NCI-H2171 treated with DMSO at 0.1 percent for 48 hours (cell line): Measurements from ENCODE around the gene ZMYND11.
A peak's percentile ranks its signal among the peaks of the same experiment; 100 is the strongest.

Experiments used
- DNase-seq: peaks from one replicate; lab custom pipeline; 2025; lab: John Stamatoyannopoulos, UW

Gene ZMYND11

DNA sequence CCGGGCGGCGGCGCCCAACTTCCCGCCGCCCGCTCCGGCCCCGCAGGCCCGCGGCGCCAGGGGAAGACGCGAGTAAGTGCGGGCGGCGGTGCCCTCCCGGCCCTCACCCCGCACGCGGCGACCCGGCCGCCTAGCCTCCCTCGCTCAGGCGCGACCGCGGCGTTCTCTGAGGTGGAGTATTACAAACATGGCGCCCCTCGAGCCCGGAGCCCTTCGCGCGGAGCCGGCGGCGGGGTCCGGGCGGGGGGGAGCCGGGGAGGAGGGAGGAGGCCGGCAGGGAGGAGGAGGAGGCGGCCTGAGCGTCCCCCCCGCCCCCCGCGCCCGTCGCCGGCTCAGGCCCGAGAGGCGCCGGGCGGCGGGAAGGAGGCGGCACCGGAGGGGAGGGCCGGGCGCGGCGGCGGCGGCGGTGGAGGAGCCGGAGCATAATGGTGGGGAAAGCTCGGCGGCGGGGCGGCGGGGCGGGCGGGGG, at the start of gene ZMYND11:
Gene ZMYND11, plus strand, starts transcription at position 324 of the 469 bp plus-strand sequence. CDS start 44,558 bp downstream, outside the sequence.
- peak; percentile 18 for DNase-seq

DNA sequence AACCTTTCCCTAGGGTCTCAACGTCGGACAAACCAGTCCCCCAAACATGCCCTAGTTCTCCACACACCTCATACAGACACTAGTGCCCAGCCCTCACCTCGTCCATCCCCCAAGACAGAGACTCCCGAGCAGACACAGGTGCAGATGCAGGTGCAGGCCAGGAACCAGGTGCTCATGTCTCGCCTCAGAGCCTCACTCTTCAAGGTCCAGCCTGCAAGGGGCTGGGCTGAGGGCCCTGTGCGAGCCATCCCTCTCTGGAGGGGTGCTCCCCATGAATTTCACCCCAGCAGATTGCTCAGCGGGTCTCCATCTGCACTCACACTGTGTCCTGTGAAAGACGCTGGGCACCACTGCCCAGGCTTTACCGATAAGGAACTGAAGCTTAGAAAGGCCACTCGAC, 49.2 kb upstream of the ZMYND11 start:
- no peak for DNase-seq

DNA sequence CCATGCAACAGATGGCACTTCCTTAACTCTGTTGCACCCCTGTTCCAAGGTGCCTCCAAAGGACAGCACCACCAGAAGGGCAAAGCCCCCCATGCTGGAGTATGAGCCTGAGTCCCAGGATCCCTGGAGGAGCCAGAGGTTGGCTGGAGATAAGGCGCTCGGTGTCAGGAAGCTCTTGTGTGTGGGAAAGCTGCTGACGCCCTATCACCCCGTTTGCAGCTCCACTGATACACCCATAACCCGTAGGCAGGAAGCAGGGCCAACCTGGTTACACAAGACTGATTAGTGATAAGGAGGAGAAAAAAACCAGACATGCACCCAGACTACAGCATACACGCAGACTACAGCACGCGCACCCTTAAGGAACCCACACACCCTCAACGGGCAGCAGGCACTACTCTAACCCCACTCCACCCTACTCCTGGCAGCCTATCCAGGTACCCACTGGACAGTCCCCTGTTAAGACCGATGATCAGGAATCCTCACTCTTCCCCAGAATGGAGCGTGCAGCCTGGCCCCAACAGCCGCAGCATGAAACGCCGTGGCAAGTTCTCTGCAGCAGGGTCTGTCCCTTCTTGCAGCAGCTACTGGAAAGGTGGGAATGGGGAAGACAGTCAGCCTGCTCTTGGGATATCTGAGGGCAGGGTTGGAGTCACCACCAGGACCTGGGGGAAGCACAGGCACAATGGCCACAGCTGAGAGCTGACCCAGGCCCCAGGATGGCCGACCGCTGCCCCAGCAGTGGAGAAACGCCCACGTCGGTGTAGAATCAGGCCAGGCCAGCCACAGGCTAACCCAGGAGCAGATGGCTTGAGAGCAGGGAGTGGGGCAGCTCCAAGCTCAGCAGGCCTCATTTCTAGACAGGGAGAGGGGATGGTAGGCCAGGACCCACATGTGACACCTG, 47.8 kb upstream of the ZMYND11 start:
- no peak for DNase-seq

DNA sequence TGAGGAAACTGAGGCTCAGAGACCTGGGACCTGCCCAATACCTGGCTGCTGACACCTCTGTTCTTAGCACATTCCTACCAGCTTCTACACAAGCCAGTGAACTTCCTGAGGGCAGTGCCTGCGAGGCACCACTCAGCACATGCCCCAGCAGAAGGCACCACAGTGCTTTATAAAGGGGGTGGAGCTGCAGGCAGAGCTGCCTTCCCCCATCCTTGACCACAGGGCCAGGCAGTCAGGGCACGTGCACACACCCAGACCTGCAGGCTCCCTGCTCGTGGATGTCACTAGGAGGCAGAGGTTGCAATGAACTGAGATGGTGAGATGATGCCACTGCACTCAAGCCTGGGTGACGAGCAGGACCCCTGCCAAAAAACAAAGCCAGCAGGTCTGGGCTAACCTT, 47.0 kb upstream of the ZMYND11 start:
- no peak for DNase-seq

GRCh38 chr10:89248-89647, 46.0 kb upstream of the ZMYND11 start:
- no peak for DNase-seq

GRCh38 chr10:90161-90560, 45.1 kb upstream of the ZMYND11 start:
- DNase-seq = no peak

- no peak for DNase-seq
Observed at GRCh38 chr10:91313-91712, 43.9 kb upstream of the ZMYND11 start.

- DNase-seq = no peak
Observed at GRCh38 chr10:92153-92552, 43.1 kb upstream of the ZMYND11 start.

DNA sequence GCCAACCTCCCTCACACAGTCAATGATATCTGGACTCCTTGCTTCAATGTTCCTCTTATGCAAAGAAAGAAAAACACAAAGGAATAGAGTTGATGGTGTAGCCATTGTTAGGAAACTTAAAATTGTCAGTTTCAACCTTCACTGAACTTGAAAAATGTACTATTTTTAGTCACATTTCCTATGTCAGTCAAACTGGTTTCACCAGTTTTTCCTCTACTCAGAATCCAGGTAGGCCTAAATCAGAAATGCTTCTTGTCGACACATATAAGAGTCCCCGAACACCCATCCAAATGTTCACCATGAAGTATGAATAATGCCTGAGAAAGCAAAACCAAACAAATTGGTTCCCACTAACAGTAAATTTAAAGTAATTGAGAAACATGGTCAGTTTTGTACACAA, 42.4 kb upstream of the ZMYND11 start:
- DNase-seq = no peak

- no peak for DNase-seq
Observed at GRCh38 chr10:94613-95012, 40.6 kb upstream of the ZMYND11 start.

GRCh38 chr10:95356-96115, 39.7 kb upstream of the ZMYND11 start:
- DNase-seq = no peak

GRCh38 chr10:96466-96865, 38.8 kb upstream of the ZMYND11 start:
- DNase-seq = no peak

DNA sequence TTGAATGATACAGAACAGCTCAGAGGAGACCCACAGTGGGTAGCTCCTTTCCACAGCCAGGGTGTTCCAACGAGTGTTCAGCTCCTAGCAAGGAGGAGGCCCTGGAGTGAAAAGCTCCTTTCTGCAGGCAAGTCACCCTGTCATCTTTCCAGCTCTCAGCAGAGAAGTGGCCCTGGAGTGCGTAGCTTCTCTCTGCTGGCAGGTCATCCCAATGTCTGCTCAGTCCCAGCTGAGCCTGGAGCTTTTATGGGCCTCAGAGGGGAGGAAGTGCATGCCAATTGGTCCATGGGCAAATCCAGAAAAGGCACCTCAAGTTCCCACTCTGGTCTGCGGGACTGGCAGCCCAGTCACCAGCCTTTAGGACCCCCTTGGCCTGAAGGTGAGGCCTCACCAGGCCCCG, 30.8 kb upstream of the ZMYND11 start:
- no peak for DNase-seq

GRCh38 chr10:104862-105565, 30.2 kb upstream of the ZMYND11 start:
- DNase-seq = peak; percentile 25

GRCh38 chr10:105806-106205, 29.4 kb upstream of the ZMYND11 start:
- DNase-seq = no peak

DNA sequence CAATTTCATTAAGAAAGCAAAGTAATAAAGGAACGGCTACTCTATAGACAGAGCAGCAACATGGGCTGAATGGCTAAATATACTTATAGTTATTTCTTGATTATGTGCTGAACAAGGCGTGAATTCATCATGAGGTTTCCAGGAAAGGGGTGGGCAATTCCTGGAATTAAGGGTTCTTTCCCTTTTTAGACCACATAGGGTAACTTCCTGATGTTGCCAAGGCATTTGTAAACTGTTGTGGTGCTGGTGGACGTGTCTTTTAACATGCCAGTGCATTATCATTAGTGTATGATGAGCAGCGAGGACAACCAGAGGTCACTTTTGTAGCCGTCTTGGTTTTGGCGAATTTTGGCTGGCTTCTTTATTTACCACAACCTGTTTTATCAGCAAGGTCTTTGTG, 28.5 kb upstream of the ZMYND11 start:
- no peak for DNase-seq

DNA sequence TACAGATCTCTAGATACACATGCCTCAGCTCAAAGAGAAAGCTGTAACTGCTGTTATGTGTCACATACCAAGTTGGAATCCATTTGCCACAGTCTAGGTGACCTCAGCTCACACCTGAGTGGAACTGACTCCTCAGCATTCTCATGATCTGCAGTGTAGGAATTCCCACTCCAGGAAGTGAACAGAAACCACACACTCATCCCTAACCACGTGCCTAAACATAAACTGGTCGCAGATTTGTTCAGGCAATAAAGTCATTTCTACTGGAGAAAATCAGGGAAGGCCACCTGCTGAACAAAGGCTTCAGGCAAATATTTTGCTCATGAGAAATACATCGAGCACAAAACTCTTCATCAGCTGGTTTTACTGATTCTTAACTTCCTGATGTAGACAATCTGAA, 23.0 kb upstream of the ZMYND11 start:
- no peak for DNase-seq

DNA sequence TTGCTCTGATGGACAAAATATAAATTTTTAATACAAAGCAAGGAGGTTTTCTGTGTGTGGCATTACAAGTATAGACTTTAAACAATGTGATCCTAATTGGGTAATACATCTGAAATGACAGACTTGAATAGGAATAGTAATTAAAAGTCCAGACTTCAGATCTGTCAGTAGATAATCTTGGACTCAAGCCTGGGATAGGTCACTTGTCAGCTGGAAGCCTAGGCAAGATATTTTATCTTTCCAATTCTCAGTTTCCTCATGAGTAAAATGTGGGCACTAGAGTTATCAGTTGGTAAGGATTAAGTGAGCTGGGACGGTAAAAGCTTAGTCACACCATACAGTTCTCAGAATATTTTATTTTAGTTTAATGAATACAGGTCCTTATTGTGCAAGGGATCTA, 10.4 kb upstream of the ZMYND11 start:
- DNase-seq = no peak

- no peak for DNase-seq
Observed at GRCh38 chr10:127612-128432, 7.4 kb upstream of the ZMYND11 start.

GRCh38 chr10:129810-130209, 5.4 kb upstream of the ZMYND11 start:
- no peak for DNase-seq
